NCI-H2227 (cell line): ENCODE results near the gene GAPDH.
"Not testable (repeated sequence)": the region's sequence is repeated elsewhere in the genome, so short reads cannot be mapped to it uniquely, and the experiment has no call there.

Source experiments
- DNase-seq: peaks from one replicate; lab custom pipeline; 2025; ENCODE audit not compliant: unreplicated experiment; lab: John Stamatoyannopoulos, UW

GAPDH gene

GRCh38 chr12:6541371-6542165 is 7.3 kb downstream of the GAPDH start:
- DNase-seq = no peak

- DNase-seq = no peak
Measured at GRCh38 chr12:6542209-6543009, 8.1 kb downstream of the GAPDH start.

GRCh38 chr12:6546016-6546415 is 11.7 kb downstream of the GAPDH start:
- DNase-seq = no peak

- no peak for DNase-seq
Measured at GRCh38 chr12:6547566-6547965, 13.2 kb downstream of the GAPDH start.

GRCh38 chr12:6547987-6548386 is 13.7 kb downstream of the GAPDH start:
- DNase-seq = no peak

GRCh38 chr12:6548556-6548955 is 14.2 kb downstream of the GAPDH start:
- DNase-seq = no peak

GRCh38 chr12:6548966-6549683 is 14.8 kb downstream of the GAPDH start:
- no peak for DNase-seq

- DNase-seq = no peak
Measured at GRCh38 chr12:6549684-6550151, 15.4 kb downstream of the GAPDH start.

- no peak for DNase-seq
Measured at GRCh38 chr12:6550294-6551062, 16.2 kb downstream of the GAPDH start.

GRCh38 chr12:6551063-6551461 is 16.7 kb downstream of the GAPDH start:
- no peak for DNase-seq

GRCh38 chr12:6551496-6552139 is 17.3 kb downstream of the GAPDH start:
- no peak for DNase-seq

- DNase-seq = no peak
Measured at GRCh38 chr12:6552140-6552551, 17.8 kb downstream of the GAPDH start.

GRCh38 chr12:6553051-6553868 is 18.9 kb downstream of the GAPDH start:
- no peak for DNase-seq

- peak; percentile 54 for DNase-seq
Measured at GRCh38 chr12:6554168-6555017, 20.1 kb downstream of the GAPDH start.

- DNase-seq = no peak
Measured at GRCh38 chr12:6555018-6555691, 20.8 kb downstream of the GAPDH start.

GRCh38 chr12:6556496-6556817 is 22.1 kb downstream of the GAPDH start:
- not testable (repeated sequence) for DNase-seq

GRCh38 chr12:6556857-6557256 is 22.5 kb downstream of the GAPDH start:
- DNase-seq = no peak
